ENCODE results near the gene LRRK1.
"Not testable (repeated sequence)": the region's sequence is repeated elsewhere in the genome, so short reads cannot be mapped to it uniquely, and the experiment has no call there.

DNA sequence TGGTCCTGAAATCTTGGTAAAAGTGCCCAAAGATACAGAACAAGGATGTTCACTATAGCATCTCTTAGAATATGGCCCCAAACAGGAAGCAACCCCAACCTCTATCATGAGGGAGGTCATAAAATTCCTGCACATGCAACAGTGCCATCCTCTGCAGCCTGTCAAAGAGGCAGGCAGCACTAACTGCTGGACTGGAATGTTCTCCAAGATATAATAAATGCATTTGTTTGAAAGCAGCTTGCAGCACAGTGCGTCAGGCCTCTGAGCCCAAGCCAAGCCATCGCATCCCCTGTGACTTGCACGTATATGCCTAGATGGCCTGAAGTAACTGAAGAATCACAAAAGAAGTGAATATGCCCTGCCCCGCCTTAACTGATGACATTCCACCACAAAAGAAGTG lies 153.1 kb downstream of the LRRK1 start:
- TF ChIP-seq, protein P1, sequence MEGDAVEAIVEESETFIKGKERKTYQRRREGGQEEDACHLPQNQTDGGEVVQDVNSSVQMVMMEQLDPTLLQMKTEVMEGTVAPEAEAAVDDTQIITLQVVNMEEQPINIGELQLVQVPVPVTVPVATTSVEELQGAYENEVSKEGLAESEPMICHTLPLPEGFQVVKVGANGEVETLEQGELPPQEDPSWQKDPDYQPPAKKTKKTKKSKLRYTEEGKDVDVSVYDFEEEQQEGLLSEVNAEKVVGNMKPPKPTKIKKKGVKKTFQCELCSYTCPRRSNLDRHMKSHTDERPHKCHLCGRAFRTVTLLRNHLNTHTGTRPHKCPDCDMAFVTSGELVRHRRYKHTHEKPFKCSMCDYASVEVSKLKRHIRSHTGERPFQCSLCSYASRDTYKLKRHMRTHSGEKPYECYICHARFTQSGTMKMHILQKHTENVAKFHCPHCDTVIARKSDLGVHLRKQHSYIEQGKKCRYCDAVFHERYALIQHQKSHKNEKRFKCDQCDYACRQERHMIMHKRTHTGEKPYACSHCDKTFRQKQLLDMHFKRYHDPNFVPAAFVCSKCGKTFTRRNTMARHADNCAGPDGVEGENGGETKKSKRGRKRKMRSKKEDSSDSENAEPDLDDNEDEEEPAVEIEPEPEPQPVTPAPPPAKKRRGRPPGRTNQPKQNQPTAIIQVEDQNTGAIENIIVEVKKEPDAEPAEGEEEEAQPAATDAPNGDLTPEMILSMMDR (IDR thresholded peaks at IDR 0.05) = not testable (repeated sequence)
- not testable (repeated sequence) for TF ChIP-seq POLR2A (IDR thresholded peaks at IDR 0.05)

Data from ovary (tissue), 3 donors.